B cell (primary cell): ENCODE data around the gene COBL.

Experiments used
- EZH2 ChIP-seq: IDR thresholded peaks from 2 replicates; pipeline ENCODE4 v1.6.1; 2012; ENCODE audit warnings: borderline replicate concordance, low read depth, mild to moderate bottlenecking, moderate library complexity, low read length; ENCODE audit not compliant: insufficient read depth, poor library complexity, severe bottlenecking
- TF ChIP-seq, protein P1 (sequence below): fragments of 200-600 bp; IDR thresholded peaks from one replicate; pipeline ENCODE4 v1.8.0; 2022; ENCODE audit warnings: antibody characterized with exemption, mild to moderate bottlenecking

DNA sequence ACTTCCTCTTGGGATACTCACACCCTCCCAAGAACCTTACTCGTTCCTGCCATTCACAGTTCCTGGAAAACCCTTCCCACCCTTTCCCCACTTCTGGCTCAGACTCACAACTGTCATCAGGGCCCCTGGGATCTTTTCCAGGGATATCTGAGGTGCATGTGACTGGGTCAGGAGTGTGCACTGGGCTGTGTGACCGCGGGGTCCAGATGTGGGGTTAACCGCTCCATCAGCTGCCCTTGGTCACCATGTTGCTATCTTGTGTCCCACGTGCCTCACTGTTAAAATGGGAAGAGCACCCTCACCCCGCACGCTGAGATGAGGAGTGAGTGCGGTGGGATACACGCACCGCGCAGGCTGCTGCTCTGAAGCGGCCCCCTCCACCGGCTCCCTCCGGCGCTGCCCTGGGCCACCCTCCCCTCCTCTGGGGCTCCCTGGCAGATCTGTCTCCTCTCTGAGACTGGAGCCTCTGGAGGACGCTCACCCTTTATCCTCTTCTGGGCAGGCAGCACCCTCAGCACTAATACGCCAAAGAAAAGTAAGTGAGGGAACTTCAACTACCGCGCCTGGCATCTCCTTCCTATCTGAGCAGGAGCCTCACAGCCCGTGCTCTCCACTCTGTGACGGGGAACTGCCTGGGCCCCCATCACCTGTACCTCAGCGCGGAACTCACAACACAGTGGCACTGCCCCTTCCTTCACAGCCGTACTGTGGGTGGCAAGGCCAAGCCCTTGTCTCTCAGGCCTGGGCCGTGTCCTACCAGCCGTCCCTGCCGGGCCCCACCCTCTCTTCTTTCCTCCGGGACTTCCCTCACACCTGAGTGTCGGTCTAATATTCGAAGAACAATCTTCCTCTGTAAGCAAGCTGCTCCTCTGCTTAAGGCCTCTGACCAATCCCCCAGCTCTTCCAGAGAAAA is 15.6 kb downstream of the COBL start:
- TF ChIP-seq, protein P1, sequence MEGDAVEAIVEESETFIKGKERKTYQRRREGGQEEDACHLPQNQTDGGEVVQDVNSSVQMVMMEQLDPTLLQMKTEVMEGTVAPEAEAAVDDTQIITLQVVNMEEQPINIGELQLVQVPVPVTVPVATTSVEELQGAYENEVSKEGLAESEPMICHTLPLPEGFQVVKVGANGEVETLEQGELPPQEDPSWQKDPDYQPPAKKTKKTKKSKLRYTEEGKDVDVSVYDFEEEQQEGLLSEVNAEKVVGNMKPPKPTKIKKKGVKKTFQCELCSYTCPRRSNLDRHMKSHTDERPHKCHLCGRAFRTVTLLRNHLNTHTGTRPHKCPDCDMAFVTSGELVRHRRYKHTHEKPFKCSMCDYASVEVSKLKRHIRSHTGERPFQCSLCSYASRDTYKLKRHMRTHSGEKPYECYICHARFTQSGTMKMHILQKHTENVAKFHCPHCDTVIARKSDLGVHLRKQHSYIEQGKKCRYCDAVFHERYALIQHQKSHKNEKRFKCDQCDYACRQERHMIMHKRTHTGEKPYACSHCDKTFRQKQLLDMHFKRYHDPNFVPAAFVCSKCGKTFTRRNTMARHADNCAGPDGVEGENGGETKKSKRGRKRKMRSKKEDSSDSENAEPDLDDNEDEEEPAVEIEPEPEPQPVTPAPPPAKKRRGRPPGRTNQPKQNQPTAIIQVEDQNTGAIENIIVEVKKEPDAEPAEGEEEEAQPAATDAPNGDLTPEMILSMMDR: no peak
- no peak for TF ChIP-seq EZH2
